Ovary (tissue), 9 donors: Measurements from ENCODE around the gene LEMD1. TPM values are rescaled to one million over a fixed set of nuclear protein-coding genes. Genes with fewer than 3 reads are reported as not detected.

Experiments
- DNase-seq, 5 donors: peaks; one replicate each; pipeline ENCODE4 v3.0.0-alpha.2; 2019 to 2020
- H3K27ac ChIP-seq, 2 donors: fragments of 200-600 bp; one replicate each; pipeline versions ENCODE4 v1.5.1 to v1.8.0; 2019 to 2022
- H3K27me3 ChIP-seq: fragments of 200-600 bp; one replicate; pipeline ENCODE4 v1.8.0; 2022
- H3K36me3 ChIP-seq: fragments of 200-600 bp; sonication (generic); one replicate; pipeline ENCODE4 v1.5.1; 2019
- H3K4me1 ChIP-seq: one replicate; pipeline ENCODE4 v1.8.1; 2013; ENCODE audit warnings: mild to moderate bottlenecking, moderate library complexity; ENCODE audit not compliant: insufficient read depth
- H3K4me3 ChIP-seq: fragments of 200-600 bp; sonication (generic); one replicate; pipeline ENCODE4 v1.5.1; 2017
- H3K9me3 ChIP-seq, 2 donors: fragments of 200-600 bp in 1 of 2; sonication (generic) in 1 of 2; one replicate each; pipeline versions ENCODE4 v1.5.1 to v1.8.1; 2013 to 2019; ENCODE audit warnings: mild to moderate bottlenecking in 1 of 2, moderate library complexity in 1 of 2
- EP300 ChIP-seq: sonication (generic); formaldehyde crosslinking; IDR thresholded peaks from one replicate; pipeline ENCODE4 v1.6.1; 2017; ENCODE audit warnings: antibody characterized with exemption
- POLR2A ChIP-seq: fragments of 450-650 bp; IDR thresholded peaks from one replicate; pipeline ENCODE4 v1.6.1; 2017; ENCODE audit warnings: antibody characterized with exemption, mild to moderate bottlenecking, moderate library complexity
- WGBS, 3 donors: extraction: QIAGEN DNeasy Blood & Tissue Kit in 1 of 3; methylation state at CpG; one replicate each; pipeline versions ENCODE4 v1.1.5 to v1.1.7; 2013 to 2017; 5-methylcytosine and 5-hydroxymethylcytosine counted together
- intact Hi-C, 4 donors: fragments of 100-400 bp; cut with DNase I; formaldehyde crosslinking; loops; one replicate each; pipeline versions ENCODE4 v1.11.0 to v1.15.1; 2022 to 2023
- polyA plus RNA-seq, 2 donors: library from polyadenylated mRNA; stranded (reverse); fragments of 200-250 nt in 1 of 2; fragments of 350-450 nt in 1 of 2; fragmentation: Illumina TruSeq in 1 of 2; extraction: RNeasy Lipid Tissue Mini Kit (QIAGEN cat#74804) in 1 of 2; gene quantifications; one replicate each; pipeline ENCODE4 v1.2.3, GENCODE V29; 2013 to 2014
- total RNA-seq, 7 donors: library from RNA; depleted of rRNA in 2 of 7; stranded (reverse); fragments of >200 nt in 2 of 7; fragmentation: NEBNext Ultra II Directional in 3 of 7; extraction: Animal tissue kit (Norgen Biotek cat#: 25700) in 3 of 7; gene quantifications; one replicate each; pipeline versions ENCODE4 v1.1.0 to v1.2.4, GENCODE V29; 2016 to 2023
- TF ChIP-seq, protein P1 (sequence below), 3 donors: fragments of 450-650 bp in 2 of 3; fragments of 200-600 bp in 1 of 3; IDR thresholded peaks; one replicate each; pipeline versions ENCODE4 v1.5.1 to v1.8.0; 2016 to 2022; ENCODE audit warnings: antibody characterized with exemption in 3 of 3, mild to moderate bottlenecking in 1 of 3
- donor health status: DM: no; HTN: no; CAD: no; lungs with moderate emphysema.
- donor health status: DM: no; HTN: no; CAD: no.
- donor health status: Bipolar disorder and iron deficiency.
- donor health status: DM: yes; HTN: yes; CAD: no.
- donor health status: DM: no; HTN: no; CAD: no.
- donor health status: DM: yes; HTN: yes; CAD: no.

The LEMD1 gene
- total and polyA plus RNA-seq, 9 donors = 0.43 to 7.0 (median 0.97) TPM; not detected in 1

DNA sequence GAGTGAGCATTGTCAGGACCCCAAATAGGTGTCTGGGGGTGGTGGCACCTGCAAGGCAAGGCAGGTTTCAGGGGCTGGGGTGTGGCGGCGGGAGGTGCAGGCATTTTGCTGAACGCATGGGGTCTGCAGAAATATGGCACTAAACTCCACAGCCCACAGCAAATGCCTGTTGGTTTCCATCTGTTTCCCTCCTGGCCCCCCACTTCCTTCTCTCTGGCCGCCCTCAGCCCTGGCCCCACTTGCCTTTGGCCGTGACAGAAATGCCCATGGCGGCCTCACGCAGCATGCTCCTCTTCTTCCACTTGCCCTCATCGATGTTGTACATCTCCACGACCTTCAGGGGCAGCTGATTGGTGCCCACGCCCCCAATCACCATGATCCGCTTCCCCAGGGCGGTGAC is 78.9 kb downstream of the LEMD1 start:
- TF ChIP-seq EP300 (no peak), POLR2A (no peak)
- TF ChIP-seq, protein P1, sequence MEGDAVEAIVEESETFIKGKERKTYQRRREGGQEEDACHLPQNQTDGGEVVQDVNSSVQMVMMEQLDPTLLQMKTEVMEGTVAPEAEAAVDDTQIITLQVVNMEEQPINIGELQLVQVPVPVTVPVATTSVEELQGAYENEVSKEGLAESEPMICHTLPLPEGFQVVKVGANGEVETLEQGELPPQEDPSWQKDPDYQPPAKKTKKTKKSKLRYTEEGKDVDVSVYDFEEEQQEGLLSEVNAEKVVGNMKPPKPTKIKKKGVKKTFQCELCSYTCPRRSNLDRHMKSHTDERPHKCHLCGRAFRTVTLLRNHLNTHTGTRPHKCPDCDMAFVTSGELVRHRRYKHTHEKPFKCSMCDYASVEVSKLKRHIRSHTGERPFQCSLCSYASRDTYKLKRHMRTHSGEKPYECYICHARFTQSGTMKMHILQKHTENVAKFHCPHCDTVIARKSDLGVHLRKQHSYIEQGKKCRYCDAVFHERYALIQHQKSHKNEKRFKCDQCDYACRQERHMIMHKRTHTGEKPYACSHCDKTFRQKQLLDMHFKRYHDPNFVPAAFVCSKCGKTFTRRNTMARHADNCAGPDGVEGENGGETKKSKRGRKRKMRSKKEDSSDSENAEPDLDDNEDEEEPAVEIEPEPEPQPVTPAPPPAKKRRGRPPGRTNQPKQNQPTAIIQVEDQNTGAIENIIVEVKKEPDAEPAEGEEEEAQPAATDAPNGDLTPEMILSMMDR (IDR thresholded peaks at IDR 0.05) = no peak
- DNase-seq = no peak
- 79 to 89% (median 81%) methylated on average over 12 of the region's 12 CpGs for WGBS, 3 donors
- intact Hi-C loops = no loop called here
- Histone ChIP-seq H3K9me3 (no peaks in the 10 kb centered on the region), H3K4me3 (no peak overlapping the region), H3K4me1 (peaks cover 3% of the 10 kb centered on the region), H3K36me3 (no peaks in the 10 kb centered on the region), H3K27me3 (no peaks in the 10 kb centered on the region), H3K27ac (peak overlapping the region in 1 of 2 donors; percentile 81)

DNA sequence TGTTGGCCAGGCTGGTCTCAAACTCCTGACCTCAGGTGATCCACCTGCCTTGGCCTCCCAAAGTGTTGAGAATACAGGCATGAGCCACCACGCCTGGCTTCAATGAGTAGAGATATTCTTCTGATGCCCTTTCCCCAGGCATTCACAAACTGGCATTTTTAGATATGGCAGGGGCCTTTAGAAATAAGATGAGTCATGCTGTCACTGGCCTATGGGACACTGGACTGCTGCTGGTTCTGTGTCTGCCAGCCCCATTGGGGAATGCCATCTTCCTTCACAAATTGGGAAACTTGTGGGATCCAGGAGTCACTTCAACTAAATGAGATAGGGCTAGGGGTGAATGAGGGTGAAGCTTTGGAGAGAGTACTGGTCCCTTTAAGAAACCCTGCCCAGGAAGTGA is 81.2 kb downstream of the LEMD1 start:
- H3K4me1 ChIP-seq = peaks cover 3% of the 10 kb centered on the region
- TF ChIP-seq, protein P1 (IDR thresholded peaks at IDR 0.05) = no peak
- TF ChIP-seq POLR2A (no peak), EP300 (no peak)
- H3K36me3 ChIP-seq = no peaks in the 10 kb centered on the region
- H3K4me3 ChIP-seq = no peak overlapping the region
- 89 to 100% (median 100%) methylated on average over 1 of the region's 1 CpG for WGBS, 3 donors
- H3K27ac ChIP-seq = peak overlapping the region in 1 of 2 donors; percentile 39
- intact Hi-C loops = no loop called here
- no peak for DNase-seq
- no peaks in the 10 kb centered on the region for H3K27me3 ChIP-seq
- no peaks in the 10 kb centered on the region for H3K9me3 ChIP-seq

DNA sequence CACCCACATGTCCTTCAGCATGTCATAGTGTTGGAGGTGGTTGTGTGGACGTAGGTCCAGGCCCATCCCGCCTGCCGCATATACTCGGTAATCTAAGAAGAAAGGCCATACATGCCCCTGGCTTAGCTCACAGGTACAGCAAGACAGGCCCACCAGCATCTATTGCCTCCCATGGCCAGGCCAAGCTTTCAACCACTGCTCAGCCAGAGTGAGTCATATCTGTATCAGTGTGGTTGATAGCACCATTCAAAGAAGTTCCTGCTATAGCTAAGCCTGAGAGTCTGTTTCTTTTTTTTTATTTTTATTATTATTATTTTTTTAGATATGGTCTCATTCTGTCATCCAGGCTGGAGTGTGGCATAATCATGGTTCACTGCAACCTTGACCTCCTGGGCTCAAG is 82.1 kb downstream of the LEMD1 start:
- Histone ChIP-seq H3K4me3 (no peak overlapping the region), H3K27me3 (no peaks in the 10 kb centered on the region), H3K9me3 (no peaks in the 10 kb centered on the region), H3K36me3 (no peaks in the 10 kb centered on the region), H3K27ac (peak overlapping the region in 1 of 2 donors; percentile 7), H3K4me1 (peaks cover 3% of the 10 kb centered on the region)
- intact Hi-C loops = loop anchor here in 3 of 4 donors (5.0 to 10.0 kb wide), 4 partner anchors 93 to 185 kb away; no protein-coding TSS in a partner anchor
- 86 to 97% (median 88%) methylated on average over 4 of the region's 4 CpGs for WGBS, 3 donors
- no peak for TF ChIP-seq POLR2A
- TF ChIP-seq, protein P1 (IDR thresholded peaks at IDR 0.05) = no peak
- DNase-seq = no peak

DNA sequence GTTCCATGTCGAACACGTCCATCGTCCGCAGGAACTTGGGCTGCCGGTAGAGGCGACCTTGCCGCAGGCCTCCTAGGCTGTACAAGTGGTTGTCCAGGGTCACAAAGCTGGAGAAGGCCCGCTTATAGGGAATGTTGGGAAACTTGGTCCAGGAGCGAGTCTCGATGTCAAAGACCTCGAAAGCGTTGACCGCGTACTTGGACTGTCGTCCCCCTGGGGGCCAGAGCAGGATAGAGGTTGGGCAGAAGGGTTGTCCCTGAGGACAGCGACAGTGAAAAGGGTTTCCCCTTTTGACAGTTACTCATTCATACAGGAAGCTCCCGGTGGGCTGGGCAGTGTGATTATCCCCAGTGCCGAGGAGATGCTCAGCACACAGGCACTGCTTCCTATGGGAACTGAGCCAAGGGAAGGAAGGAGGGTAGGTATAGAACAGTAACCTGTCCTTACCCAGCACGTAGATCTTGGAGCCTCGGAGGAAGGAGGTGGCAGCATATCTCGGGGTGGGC is 82.6 kb downstream of the LEMD1 start:
- H3K4me1 ChIP-seq = peaks cover under 1% of the 10 kb centered on the region
- no peaks in the 10 kb centered on the region for H3K9me3 ChIP-seq
- 72 to 84% (median 74%) methylated on average over 21 of the region's 21 CpGs for WGBS, 3 donors
- peak overlapping the region in 1 of 2 donors; percentile 7 for H3K27ac ChIP-seq
- H3K27me3 ChIP-seq = no peaks in the 10 kb centered on the region
- intact Hi-C loops = loop anchor here in 3 of 4 donors (5.0 to 10.0 kb wide), 4 partner anchors 93 to 186 kb away; no protein-coding TSS in a partner anchor
- TF ChIP-seq POLR2A = no peak
- no peak for TF ChIP-seq EP300
- TF ChIP-seq, protein P1 (IDR thresholded peaks at IDR 0.05) = no peak
- no peak for DNase-seq
- H3K36me3 ChIP-seq = no peaks in the 10 kb centered on the region
- H3K4me3 ChIP-seq = no peak overlapping the region
